HG03095 (cell line): ENCODE results near the gene ACTR1B.
"Not testable (repeated sequence)": the region's sequence is repeated elsewhere in the genome, so short reads cannot be mapped to it uniquely, and the experiment has no call there.

Experiments used
- ATAC-seq: cut with Tn5 transposase; IDR thresholded peaks from one replicate; pipeline ENCODE4 v1.9.1; 2021; ENCODE audit warnings: moderate library complexity; ENCODE audit not compliant: unreplicated experiment

Gene ACTR1B

GRCh38 chr2:97618939-97619827, 44.7 kb downstream of the ACTR1B start:
- ATAC-seq: not testable (repeated sequence)

- no peak for ATAC-seq
Measured at GRCh38 chr2:97617911-97618310, 45.9 kb downstream of the ACTR1B start.

GRCh38 chr2:97615746-97616145, 48.1 kb downstream of the ACTR1B start:
- not testable (repeated sequence) for ATAC-seq

- not testable (repeated sequence) for ATAC-seq
Measured at GRCh38 chr2:97611895-97612294, 51.9 kb downstream of the ACTR1B start.

GRCh38 chr2:97608745-97609144, 55.1 kb downstream of the ACTR1B start:
- ATAC-seq: not testable (repeated sequence)
